Fibroblast of the conjunctiva (primary cell): ENCODE data around the gene DDX10.
"Not testable (repeated sequence)": the region's sequence is repeated elsewhere in the genome, so short reads cannot be mapped to it uniquely, and the experiment has no call there.

Experiments
- DNase-seq: peaks from one replicate; pipeline ENCODE4 v3.0.0-alpha.2; 2010; ENCODE audit warnings: low read depth

Gene DDX10

DNA sequence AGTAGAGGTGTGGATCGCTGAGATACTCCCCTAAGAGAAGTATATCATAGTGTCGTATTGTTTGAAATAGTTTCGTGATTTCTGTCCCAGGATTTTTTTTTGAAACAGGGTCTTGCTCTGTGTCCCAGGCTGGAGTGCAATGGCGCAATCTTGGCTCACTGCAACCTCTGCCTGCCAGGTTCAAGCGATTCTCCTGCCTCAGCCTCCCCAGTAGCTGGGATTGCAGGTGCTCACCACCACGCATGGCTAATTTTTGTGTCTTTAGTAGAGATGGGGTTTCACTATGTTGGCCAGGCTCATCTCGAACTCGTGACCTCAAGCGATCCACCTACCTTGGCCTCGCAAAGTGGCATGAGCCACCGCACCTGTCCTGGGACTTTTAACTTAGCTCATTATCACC, 159.1 kb downstream of the DDX10 start:
- not testable (repeated sequence) for DNase-seq

DNA sequence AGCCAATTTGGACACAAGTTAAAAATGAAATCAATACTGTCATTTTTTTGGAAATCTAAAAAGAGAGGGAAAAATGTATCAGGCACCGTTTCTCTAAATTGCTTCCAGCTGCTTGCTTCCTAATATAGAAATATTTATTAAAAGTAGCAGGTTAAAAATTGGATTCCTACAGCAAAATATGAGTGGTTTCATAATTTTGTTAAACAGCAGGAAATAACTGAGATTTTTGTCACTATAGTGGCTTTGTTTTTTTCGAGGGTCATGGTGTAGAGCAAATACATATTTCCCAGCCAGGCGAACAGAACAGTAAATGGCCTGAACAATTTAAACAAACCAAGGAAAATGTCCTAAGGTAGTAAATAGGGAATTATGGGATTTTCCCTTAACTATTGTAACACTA, 159.7 kb downstream of the DDX10 start:
- no peak for DNase-seq

DNA sequence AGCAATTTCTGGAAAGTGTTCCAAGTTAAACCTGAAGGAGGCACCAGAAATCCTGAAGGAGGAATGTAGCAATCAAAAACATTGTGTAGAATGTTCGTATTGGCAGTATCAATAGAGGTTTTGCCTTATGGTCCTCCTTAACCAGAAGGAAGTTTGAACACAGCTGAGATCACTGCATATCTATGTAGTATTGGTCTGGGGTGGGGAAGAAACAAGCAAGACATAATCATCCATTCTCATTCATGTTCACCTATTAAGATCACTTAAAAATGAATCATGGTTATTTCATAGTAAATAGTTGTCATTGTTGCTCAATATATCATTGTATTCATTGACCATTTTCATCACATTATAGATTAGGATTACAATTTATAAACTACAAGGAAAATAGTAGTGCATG, 160.5 kb downstream of the DDX10 start:
- no peak for DNase-seq

DNA sequence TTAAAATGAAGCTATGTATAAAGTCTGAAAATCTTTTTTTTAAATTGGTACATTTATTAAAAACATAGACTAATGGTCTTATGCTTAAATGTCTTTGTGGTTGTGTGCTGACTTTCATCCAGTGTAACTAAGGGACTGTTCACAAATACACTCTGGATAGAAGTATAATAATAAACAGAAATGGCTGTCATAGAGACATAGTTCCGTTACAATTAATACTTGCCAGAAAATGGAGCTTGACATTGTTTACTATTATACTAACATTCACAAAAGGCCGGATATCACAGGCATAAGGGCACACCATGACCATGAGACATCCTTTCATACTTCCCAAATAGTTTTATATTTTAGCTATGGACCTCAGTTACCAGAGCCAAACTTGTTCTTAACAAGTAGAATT, 161.3 kb downstream of the DDX10 start:
- DNase-seq = no peak

DNA sequence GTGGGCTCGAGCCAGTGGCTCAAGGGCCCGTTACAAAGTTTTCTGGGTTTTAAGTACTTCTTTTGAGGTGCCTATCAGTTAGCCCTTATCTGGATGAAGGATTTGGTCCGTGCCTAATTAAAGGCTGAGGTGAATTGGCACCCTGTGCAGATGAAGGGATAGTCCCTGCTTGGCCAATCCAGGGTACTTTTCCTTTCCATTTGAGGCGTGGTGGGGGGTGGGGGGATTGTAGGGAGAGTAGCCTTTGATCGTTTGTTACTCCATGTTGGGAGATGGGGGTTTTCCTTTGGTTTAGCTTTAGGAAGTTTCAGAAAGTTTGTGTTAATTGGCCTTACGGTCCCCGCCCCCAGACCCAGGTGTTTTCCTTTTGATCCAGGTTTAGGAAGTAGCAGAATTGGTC, 170.8 kb downstream of the DDX10 start:
- DNase-seq = no peak

DNA sequence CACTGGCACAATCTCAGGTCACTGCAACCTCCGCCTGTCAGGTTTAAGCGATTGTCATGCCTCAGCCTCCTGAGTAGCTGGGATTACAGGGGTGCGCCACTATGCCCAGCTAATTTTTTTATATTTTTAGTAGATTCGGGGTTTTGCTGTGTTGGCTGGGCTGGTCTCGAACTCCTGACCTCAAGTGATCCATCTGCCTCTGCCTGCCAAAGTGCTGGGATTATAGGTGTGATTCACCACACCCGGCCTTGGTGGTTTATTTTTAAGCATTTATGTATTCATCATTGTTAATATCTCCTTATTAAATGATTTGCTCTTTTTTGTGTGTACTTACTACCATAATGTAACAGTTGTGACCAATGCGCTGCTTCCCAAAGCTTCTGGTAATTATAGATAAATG, 171.7 kb downstream of the DDX10 start:
- no peak for DNase-seq

DNA sequence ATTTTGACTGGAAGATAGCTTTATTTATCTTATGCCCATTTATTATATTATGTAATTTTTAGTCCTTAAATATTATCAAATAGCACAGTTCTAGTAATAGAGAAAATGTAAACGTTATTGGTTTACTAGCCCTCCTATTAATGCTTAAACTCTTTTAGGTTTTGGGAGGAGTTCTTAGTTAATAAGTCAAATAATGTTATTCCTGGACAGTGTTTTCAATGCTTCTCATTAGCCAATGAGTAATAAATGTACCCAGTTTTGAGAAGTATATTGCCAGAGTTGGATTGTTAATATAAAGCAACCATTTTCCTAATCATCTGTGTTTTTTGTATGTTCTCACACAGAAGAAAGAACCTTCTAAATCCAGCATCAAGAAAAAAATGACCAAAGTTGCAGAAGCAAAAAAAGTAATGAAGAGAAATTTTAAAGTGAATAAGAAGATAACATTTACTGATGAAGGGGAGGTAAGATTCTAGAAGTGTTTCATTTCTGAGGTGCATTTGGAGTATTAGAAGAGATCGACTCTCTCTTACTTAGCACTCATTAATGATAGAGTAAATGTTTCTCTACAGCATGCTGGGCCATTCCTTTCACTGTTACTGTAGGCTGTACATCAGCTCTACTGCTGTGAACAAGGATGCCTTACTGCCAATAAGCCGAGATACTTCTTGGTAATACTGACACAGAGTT, 173.4 kb downstream of the DDX10 start:
- DNase-seq = no peak

DNA sequence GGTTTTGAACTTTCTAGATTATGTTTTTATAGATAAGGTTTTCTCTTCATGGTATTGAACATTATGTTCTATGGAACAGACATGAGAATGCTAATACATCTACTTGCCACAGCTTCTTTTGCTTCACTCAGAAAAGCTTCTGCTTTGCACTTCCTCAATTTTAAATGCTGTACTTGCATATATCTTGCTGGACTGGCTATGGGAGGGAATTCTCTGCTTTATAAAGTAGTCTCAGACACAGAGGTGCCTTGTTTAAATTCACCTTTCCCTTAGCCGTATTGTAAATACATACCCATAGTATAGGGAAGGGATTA, 173.9 kb downstream of the DDX10 start:
- DNase-seq = no peak

DNA sequence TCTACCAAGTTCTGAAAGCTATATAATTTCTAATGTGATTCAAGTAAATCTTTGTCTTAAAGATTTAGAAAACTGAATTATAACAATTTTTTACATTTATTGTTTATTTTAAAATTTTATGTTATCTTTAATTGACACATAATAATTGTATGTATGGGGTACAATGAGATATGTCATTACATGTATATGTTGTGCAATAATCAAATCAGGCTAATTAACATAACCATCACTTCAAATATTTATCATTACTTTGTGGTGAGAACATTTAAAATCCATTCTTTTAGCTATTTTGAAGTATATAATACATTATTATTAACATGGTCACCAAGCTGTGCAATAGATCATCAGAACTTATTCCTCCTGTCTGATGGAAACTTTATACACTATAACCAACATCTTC, 181.1 kb downstream of the DDX10 start:
- no peak for DNase-seq

DNA sequence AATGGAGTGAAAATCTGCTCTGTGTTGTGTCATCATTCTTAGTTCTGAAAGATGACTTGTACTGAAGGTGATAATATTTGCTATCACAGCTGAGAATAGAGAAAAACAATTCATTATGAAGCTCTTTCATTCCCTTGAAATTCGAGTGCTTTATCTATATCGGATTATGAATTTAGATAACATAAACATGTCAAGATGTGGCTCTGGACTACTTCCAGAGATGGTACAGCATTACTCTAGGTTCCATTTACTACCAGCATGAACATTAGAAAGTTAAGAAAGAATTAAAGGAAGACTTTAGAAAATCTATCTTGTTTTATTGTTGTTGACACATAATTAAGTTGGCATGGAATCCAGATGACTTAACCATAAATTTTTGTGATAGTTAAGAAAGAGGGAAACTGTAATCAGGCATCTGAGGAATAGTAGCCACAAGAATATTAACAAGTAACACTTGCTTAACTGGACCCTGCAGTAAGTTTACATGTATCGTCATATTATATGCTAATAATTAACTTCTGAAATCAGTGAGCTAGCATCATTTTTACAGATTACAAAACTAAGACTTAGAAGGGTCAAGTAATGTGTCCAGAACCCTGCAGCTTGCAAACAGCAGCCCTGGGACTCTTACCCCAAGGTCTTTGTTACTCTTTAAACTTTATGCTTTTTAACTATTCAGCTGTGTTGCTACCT, 182.6 kb downstream of the DDX10 start:
- DNase-seq = no peak

DNA sequence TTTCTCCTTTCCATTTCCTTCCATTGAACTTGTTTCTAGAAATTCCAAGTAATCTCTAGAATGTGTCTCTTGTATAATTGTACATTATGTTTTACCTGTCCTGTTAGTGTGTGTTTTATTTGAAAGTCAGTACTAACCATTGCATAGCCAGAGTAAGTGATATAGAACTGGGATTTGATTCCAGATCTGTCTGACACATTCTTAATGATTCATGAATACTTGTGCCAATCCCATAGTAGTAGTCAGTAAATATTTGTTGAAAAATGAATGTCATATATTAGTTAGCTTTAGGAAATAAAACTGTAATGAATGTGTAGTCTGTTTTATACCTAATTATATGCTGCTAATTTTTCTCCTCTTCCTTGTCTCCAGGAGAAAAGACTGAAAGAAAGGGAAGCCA, 186.9 kb downstream of the DDX10 start:
- DNase-seq = no peak

DNA sequence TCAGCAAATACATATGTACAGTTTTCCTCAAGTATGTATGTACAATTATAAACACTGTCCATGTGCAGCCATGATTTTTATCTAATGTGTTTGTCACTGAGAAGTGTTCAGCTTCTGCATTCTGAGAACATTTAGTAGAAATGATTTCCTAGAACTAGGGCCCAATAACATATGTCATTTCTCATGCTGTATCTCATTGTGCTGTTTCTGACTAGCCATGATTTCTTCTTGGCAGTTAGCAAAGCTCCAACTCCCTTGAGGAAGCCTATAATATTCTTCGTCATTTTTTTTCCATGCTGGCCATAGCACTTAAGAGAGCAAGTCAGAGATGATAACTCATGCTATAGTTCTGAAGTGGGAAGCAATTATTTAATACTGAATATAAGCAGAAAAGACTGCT, 187.8 kb downstream of the DDX10 start:
- no peak for DNase-seq

DNA sequence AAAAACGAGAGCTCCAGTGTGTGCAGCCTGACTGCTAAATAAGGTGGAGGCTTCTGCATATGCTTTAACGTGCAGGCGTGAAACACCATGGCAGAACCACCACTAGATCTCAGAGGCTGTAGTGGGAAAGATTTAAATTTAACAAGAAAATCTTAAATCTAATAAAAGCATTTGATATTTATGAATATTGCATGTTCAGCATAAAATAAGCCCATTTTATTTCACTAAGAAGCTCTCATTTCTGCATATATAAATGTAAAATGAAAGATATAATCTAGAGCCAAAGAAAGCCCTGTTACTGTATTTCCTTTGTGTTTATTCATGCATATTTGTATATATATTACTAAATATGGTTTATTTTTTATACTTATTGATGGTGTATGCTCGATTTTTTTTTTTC, 188.3 kb downstream of the DDX10 start:
- no peak for DNase-seq

DNA sequence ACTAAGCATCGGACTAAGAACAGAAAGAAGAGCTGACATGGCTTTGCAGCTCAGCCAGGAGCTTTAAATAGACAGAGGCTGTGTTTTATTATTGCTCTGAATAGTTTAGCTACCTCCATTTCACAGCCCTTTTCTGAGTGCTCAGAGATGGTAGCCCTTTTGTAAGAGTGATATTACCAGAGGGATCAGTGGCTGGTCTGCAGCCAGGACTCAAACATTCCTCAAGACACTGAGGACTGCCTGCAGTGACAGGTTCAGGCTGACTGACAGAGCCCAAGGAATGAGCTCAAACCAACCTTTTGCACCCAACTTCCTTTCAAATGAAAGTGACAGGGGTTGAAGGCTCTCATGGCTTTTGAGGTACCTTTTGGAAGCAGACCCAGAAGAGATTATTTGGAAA, 189.0 kb downstream of the DDX10 start:
- DNase-seq = no peak

DNA sequence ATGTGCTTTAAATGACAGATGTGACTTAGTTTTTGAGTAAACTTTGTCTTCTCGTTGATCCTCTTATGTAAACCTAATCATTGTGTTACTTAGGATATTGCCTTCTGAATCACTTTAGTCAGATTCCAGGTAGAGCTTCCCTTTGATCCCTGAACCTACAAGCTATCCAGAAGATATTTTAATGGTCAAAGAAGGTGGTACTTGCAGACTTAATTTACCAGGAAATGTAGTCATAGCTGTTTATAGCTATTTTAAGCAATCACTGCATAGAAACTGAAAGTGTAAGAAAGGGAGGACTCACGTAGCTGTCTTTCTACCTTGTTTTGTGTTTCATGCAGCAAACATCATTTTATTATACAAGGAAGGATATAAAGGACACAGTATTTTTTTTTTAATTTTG, 189.5 kb downstream of the DDX10 start:
- DNase-seq = no peak

DNA sequence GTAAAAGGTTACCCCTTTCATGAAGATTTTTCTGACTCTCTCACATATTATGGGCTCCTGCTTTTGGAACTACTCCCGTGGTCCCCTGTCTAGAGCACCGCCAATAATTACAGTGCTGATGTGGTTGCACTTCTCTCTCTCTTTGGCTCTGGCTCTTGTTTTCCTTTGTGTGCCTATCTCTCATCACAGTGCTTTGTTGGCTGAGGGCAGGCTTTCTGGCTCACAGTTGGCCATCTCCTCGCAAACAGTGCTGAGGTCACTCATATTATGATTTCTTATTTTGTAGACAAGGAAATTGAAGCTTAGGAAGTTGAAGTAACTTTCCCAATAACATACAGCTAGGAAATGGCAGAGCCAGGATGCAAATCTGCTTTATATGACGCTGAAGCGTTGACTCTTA, 192.5 kb downstream of the DDX10 start:
- no peak for DNase-seq

DNA sequence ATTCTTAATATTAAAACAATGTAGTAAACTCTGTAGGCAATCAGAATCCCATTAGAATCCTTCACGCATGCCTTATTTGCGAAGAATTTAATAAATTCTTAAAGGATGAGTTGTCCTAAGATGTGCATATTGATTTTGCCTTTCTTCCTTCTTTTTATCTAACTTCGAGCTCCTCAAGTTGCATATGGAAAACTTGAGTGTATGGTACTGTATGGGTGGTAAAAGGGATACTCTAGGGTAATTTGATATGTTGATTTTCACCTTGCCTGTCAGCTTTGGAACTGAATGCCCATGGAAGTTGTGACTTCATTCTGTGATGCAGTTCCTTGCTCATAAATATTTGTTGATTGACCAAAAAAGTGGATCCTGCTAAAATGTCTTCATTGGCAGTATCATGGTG, 193.8 kb downstream of the DDX10 start:
- no peak for DNase-seq

DNA sequence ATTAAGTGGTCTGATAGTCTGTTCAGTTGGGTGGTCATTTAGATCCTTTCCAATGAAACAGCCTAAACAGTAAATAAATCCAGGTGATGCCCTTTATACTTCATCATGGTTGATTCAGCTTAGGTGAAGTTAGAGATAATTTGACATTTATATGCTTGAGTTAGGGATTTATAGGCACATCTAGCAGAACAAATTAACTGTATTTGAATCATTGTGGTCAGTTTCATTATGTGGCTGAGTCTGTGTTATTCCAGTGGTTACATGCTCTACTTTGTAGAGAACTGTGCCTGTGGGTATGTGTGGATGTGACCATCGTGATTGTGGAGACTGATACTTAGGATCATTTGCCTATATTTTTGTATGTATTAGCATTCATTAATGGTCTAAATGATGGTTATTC, 194.6 kb downstream of the DDX10 start:
- no peak for DNase-seq

DNA sequence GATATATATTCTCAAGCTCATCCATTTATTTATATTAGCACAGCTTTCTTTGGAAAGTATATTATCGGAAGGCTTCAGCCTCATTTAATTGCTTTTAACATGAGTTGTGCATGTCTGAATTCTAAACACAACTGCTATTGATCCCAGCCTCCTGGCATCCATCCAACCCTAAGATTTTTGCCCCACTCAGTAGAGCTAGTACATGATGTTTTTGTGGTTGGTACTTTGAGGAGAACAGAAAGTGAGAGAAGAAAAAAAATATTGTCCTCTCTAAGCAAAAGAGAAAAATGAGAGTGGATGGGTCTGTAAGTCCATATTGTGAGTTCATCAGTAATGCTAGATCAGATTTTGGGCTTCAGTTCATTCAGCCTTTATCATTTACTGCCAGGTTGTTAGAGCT, 198.7 kb downstream of the DDX10 start:
- DNase-seq = no peak

DNA sequence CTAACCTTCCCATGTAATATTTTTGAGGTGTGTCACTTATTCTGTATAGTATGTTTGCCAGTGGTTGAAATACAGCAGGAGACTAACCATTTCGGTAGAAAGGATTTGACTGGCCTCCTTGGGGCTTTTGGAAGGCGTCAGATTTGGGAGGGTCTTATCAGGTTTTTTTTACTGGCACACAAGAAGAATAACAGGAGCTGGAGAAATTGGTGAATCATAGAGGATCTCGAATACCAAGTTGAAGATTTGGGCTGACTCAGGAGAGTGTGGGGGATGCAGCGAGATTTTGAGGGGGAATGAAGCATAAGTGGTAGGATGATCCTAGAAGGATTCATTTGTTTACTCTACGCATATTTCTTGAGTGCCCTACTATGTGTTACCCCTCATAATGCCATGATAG, 200.5 kb downstream of the DDX10 start:
- DNase-seq = no peak

DNA sequence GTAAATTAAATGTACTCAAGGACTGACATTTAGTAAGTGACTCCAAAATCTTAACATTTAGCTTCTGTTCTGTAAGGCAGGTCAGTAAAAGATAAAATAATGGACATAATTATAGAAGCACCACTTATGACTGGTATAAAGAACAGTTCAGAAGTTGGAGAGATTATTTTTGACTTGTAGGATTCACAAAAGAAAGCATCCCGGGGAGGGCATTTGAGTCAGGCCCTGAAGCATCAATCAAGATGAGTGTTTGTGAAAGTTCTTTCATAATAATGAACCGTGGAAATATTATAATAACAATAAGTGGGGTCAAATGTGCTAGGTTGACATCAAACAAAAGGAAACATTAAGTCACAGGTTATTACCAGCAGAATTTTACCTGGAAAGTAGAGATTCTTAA, 201.9 kb downstream of the DDX10 start:
- no peak for DNase-seq

DNA sequence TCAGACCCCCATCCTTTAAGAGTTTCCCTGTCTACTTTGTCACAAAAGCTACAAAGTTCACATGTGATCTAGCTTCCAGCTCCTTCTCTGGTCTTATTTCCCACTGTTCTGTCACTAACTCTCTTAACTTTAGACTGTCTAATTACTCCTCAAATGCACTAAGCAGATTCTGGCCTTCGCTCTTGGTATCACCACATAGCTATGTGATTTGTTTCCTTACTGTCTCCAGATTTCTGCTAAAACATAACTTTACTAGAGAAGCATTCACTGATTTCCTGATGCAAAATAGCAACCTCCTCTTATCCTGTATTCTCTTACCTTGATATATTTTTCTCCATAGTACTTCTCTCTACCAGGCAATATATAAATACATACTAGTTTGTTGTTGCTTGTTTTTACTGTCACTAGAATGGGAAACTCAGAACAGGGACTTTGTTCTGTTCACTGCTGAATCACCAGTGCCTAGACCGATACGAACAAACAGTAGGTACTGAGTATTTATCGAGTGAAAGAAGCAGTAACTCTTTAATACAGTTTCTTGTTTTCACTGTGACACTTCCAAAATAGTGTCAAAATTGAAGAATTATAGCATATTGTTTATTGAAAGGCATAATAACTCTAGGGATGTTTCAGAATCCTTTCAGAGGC, 205.6 kb downstream of the DDX10 start:
- peak; percentile 47 for DNase-seq

DNA sequence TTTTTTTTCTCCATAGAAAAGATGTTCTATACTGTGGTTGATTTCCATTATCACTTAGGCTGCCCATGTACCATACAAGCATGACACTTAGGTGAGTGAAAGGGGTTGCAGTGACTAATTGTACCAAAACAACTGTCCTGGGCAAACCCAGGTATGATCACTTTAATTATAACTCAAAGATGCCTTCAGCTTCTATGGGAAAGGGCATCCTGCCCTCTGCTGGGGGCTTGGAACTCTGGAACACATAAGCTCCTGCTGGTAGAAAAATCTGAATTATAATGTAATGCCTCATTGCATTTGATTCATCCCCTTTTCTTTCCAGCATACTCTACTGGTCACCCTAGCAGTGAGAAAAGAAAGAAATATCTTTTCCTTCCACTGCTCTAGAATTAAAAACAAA, 206.3 kb downstream of the DDX10 start:
- peak; percentile 58 for DNase-seq

DNA sequence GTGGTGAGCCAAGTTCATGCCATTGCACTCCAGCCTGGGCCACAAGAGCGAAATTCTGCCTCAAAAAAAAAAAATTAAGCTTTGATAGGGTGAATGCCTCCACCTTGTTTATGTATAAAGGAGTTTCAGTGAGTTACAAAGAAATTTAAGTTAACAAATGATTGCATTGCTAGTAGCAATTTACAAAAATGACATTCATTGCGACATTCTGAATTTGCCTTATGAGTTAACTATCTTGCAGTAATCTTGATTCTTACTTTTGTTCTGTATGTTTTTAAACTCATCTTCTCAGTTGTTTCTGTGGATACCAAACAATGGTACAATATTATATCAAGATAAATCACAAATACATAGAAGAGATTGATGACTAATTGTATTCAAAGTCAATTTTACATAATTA, 207.0 kb downstream of the DDX10 start:
- no peak for DNase-seq
